GM23248 (cell line): ENCODE results near the gene CCDC85B.

ENCODE experiments used
- EZH2 ChIP-seq: fragments of 200-600 bp; sonication (generic); IDR thresholded peaks from 2 replicates; pipeline ENCODE4 v1.6.1; 2018; ENCODE audit warnings: antibody characterized with exemption, mild to moderate bottlenecking; ENCODE audit not compliant: insufficient read depth, poor library complexity, severe bottlenecking
- EZH2phosphoT487 ChIP-seq: fragments of 200-600 bp; sonication (generic); IDR thresholded peaks from 2 replicates; pipeline ENCODE4 v1.6.1; 2018; ENCODE audit warnings: antibody characterized with exemption, moderate library complexity, mild to moderate bottlenecking, low read depth; ENCODE audit not compliant: insufficient read depth

DNA sequence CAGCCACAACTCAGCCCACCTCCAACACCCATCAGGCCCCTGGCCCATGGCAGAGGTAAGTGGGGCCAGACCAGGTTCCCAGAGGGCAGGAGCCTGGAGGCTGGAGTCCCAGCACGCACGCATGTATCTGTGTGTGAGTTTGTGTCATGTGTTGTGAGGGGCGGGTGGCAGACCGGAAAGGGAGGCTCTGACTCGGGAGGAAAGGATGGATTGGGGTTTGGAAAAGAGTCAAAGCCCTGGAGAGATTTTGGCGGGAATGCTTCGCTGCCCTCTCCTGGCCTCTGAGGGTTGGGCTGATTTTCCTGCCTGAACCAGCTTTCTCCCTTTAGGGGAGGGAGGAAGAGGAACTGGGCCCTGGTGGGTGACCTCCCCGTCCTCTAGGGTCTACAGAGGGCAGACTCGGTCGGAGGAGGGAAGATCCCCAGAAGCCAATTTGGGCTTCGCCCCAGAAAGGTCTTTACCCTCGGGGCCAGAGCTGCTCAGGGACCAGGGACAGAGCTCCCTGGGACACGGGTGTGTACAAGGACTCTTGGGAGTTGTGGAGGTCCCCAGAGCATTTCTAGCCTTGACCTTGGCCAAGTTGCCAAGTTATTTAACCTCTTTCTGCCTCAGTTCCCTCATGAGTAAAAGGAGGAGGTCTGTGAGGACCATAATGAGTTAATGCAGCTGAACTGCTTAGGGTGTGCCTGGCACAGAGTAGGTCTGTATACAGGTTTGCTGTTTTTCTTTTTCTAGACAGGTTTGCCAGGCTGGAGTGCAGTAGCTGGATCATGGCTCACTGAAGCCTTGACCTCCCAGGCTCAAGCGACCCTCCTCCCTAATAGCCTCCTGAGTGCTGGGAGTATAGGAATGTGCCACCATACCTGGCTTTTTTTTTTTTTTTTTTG, 21.5 kb downstream of the CCDC85B start:
- TF ChIP-seq EZH2: no peak
- TF ChIP-seq EZH2phosphoT487: no peak
